Osteoblast (primary cell): ENCODE measurements around the gene DYNC2LI1. TPM values are rescaled to one million over a fixed set of nuclear protein-coding genes. Genes with fewer than 3 reads are reported as not detected.

Source experiments
- DNase-seq: peaks from one replicate; pipeline ENCODE4 v3.0.0; 2011; ENCODE audit warnings: low spot score, mixed read lengths; ENCODE audit not compliant: insufficient read length; ENCODE audit errors: missing footprints
- H2AFZ ChIP-seq: 2 replicates; pipeline ENCODE4 v1.6.0; 2011; ENCODE audit warnings: mild to moderate bottlenecking, low read length
- H3K27ac ChIP-seq: 2 replicates; pipeline ENCODE4 v1.5.1; 2011; ENCODE audit warnings: mild to moderate bottlenecking, low read depth, low read length, moderate library complexity
- H3K27me3 ChIP-seq: 2 replicates; pipeline ENCODE4 v1.6.0; 2012; ENCODE audit warnings: mild to moderate bottlenecking, control low read depth, inconsistent platforms, low read length, moderate library complexity; ENCODE audit not compliant: insufficient read depth
- H3K36me3 ChIP-seq: 2 replicates; pipeline ENCODE4 v1.5.1; 2011; ENCODE audit warnings: mild to moderate bottlenecking, low read length, control low read depth, moderate library complexity; ENCODE audit not compliant: insufficient read depth
- H3K4me1 ChIP-seq: 2 replicates; pipeline ENCODE4 v1.5.1; 2011; ENCODE audit warnings: mild to moderate bottlenecking, low read length, control low read depth, moderate library complexity; ENCODE audit not compliant: insufficient read depth
- H3K4me2 ChIP-seq: 2 replicates; pipeline ENCODE4 v1.6.0; 2011; ENCODE audit warnings: mild to moderate bottlenecking, low read length; ENCODE audit not compliant: insufficient read depth
- H3K4me3 ChIP-seq: fragments of 200-600 bp; sonication (generic); 3 replicates; pipeline ENCODE4 v1.5.1; 2012; ENCODE audit warnings: mild to moderate bottlenecking, low read length, inconsistent platforms; ENCODE audit not compliant: insufficient read depth
- H3K79me2 ChIP-seq: 2 replicates; pipeline ENCODE4 v1.6.0; 2012; ENCODE audit warnings: mild to moderate bottlenecking, low read length, control low read depth, inconsistent platforms; ENCODE audit not compliant: insufficient read depth
- H3K9me3 ChIP-seq: 2 replicates; pipeline ENCODE4 v1.5.1; 2011; ENCODE audit warnings: low read depth, low read length, control low read depth
- H4K20me1 ChIP-seq: 2 replicates; pipeline ENCODE4 v1.6.0; 2012; ENCODE audit warnings: mild to moderate bottlenecking, low read length, control low read depth; ENCODE audit not compliant: insufficient read depth
- total RNA-seq: library from RNA; depleted of rRNA; stranded (reverse); fragments of >200 nt; gene quantifications from 2 replicates; pipeline ENCODE4 v1.2.3, GENCODE V29; 2012
- TF ChIP-seq, protein P1 (sequence below): IDR thresholded peaks from 2 replicates; pipeline ENCODE4 v1.5.1; 2011; ENCODE audit warnings: mild to moderate bottlenecking, low read depth, low read length, moderate library complexity; ENCODE audit errors: extremely low read depth

DYNC2LI1 gene
- total RNA-seq, 1 donor: 26.8 TPM

DNA sequence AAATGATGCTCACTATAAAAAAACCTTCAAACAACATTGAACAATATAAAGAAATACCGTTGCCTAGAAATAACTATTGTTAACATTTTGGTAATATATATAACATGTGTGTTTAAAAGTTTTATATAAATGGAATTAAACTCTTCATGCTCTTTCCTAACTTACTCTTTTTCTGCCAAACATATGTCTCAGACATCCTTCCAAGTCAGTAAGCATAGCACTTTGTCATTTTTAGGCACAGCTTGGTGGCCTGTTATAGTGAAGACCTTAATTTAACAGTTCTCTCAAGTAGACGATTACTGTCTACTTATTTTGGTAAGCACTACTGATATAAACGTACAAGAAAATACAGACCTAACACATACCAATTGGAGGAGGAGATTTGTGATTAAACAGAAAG is 40.9 kb downstream of the DYNC2LI1 start:
- Histone ChIP-seq H2AFZ (no peak overlapping the region), H3K27me3 (no peaks in the 10 kb centered on the region), H3K79me2 (no peaks in the 10 kb centered on the region), H3K9me3 (no peaks in the 10 kb centered on the region), H4K20me1 (no peaks in the 10 kb centered on the region), H3K4me1 (no peaks in the 10 kb centered on the region), H3K27ac (no peak overlapping the region), H3K4me3 (no peak overlapping the region), H3K36me3 (no peaks in the 10 kb centered on the region), H3K4me2 (no peak overlapping the region)
- TF ChIP-seq, protein P1, sequence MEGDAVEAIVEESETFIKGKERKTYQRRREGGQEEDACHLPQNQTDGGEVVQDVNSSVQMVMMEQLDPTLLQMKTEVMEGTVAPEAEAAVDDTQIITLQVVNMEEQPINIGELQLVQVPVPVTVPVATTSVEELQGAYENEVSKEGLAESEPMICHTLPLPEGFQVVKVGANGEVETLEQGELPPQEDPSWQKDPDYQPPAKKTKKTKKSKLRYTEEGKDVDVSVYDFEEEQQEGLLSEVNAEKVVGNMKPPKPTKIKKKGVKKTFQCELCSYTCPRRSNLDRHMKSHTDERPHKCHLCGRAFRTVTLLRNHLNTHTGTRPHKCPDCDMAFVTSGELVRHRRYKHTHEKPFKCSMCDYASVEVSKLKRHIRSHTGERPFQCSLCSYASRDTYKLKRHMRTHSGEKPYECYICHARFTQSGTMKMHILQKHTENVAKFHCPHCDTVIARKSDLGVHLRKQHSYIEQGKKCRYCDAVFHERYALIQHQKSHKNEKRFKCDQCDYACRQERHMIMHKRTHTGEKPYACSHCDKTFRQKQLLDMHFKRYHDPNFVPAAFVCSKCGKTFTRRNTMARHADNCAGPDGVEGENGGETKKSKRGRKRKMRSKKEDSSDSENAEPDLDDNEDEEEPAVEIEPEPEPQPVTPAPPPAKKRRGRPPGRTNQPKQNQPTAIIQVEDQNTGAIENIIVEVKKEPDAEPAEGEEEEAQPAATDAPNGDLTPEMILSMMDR: no peak
- DNase-seq: no peak

- Histone ChIP-seq H3K4me3 (no peak overlapping the region), H3K4me1 (no peaks in the 10 kb centered on the region), H3K79me2 (no peaks in the 10 kb centered on the region), H3K4me2 (no peak overlapping the region), H3K27me3 (peaks cover 16% of the 10 kb centered on the region), H4K20me1 (no peaks in the 10 kb centered on the region), H2AFZ (no peak overlapping the region), H3K9me3 (no peaks in the 10 kb centered on the region), H3K27ac (no peak overlapping the region), H3K36me3 (no peaks in the 10 kb centered on the region)
- TF ChIP-seq, protein P1: no peak
- DNase-seq: no peak
Observed at GRCh38 chr2:43818761-43819160, 44.9 kb downstream of the DYNC2LI1 start.

- Histone ChIP-seq H3K4me1 (no peaks in the 10 kb centered on the region), H3K4me2 (no peak overlapping the region), H3K36me3 (no peaks in the 10 kb centered on the region), H4K20me1 (no peaks in the 10 kb centered on the region), H2AFZ (no peak overlapping the region), H3K27ac (no peak overlapping the region), H3K4me3 (no peak overlapping the region), H3K27me3 (peaks cover 16% of the 10 kb centered on the region), H3K9me3 (no peaks in the 10 kb centered on the region), H3K79me2 (no peaks in the 10 kb centered on the region)
- TF ChIP-seq, protein P1: no peak
- DNase-seq: no peak
Observed at GRCh38 chr2:43819491-43820163, 45.8 kb downstream of the DYNC2LI1 start.

DNA sequence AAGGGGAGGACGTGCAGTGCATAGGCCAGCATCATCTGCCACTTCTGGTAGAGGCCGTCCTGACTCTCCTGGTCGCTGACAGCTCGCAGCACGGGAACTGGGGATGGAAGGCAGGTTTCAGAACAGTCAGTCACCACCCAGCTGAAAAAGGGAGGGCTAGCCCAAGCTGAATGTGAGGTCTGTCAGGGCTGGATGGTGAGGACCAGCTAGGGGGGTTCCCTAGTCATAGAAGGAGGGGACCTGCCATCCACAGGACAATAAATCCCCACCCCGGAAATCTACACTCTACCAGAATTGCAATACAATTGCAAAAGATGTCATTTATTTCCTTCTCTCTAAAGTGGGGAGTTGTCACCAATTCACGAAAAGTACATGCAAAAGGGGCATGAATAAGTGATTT is 49.0 kb downstream of the DYNC2LI1 start:
- Histone ChIP-seq H3K79me2 (no peaks in the 10 kb centered on the region), H3K36me3 (no peaks in the 10 kb centered on the region), H3K4me3 (no peak overlapping the region), H4K20me1 (no peaks in the 10 kb centered on the region), H3K27ac (no peak overlapping the region), H3K4me1 (no peaks in the 10 kb centered on the region), H3K4me2 (no peak overlapping the region), H3K9me3 (no peaks in the 10 kb centered on the region), H2AFZ (no peak overlapping the region), H3K27me3 (peaks cover 16% of the 10 kb centered on the region)
- TF ChIP-seq, protein P1: no peak
- no peak for DNase-seq
